ENCODE results near the gene CALHM4. TPM values are rescaled to one million over a fixed set of nuclear protein-coding genes. Genes with fewer than 3 reads are reported as not detected.
A peak's percentile ranks its signal among the peaks of the same experiment; 100 is the strongest.

CALHM4 gene, protein sequence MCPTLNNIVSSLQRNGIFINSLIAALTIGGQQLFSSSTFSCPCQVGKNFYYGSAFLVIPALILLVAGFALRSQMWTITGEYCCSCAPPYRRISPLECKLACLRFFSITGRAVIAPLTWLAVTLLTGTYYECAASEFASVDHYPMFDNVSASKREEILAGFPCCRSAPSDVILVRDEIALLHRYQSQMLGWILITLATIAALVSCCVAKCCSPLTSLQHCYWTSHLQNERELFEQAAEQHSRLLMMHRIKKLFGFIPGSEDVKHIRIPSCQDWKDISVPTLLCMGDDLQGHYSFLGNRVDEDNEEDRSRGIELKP
- 10 to 100 TPM in 1 of 4 donors, 1 to 10 TPM in 2, not detected in 1; 1.8 to 12.5 (median 2.6) TPM for total RNA-seq

DNA sequence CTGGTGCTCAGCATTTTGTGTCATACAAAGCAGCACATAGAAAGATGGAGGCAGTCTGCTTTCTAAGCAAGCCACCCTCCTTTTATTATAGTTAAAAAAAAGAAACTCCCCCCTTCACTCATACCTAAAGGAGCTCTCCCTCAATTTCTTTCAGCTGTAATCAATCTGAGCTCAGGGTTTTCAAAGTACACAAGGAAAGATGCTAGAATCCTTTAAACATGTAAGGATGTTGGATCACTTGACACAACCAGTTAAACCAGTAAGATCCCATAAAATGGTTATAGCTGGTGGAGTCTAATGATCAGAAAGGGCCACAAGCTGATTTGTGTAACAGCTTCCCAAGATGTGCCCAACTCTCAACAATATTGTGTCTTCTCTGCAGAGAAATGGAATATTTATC, at the start of gene CALHM4:
Gene CALHM4, plus strand, starts transcription at position 301 of the 400 bp plus-strand sequence. Its CDS starts 43 bp downstream, at position 344.
- TF ChIP-seq POLR2A (IDR thresholded peaks at IDR 0.05) (no peak), POLR2AphosphoS5 (IDR thresholded peaks at IDR 0.05) (no peak), EP300 (IDR thresholded peaks at IDR 0.05) (no peak)
- TF ChIP-seq, protein P1, sequence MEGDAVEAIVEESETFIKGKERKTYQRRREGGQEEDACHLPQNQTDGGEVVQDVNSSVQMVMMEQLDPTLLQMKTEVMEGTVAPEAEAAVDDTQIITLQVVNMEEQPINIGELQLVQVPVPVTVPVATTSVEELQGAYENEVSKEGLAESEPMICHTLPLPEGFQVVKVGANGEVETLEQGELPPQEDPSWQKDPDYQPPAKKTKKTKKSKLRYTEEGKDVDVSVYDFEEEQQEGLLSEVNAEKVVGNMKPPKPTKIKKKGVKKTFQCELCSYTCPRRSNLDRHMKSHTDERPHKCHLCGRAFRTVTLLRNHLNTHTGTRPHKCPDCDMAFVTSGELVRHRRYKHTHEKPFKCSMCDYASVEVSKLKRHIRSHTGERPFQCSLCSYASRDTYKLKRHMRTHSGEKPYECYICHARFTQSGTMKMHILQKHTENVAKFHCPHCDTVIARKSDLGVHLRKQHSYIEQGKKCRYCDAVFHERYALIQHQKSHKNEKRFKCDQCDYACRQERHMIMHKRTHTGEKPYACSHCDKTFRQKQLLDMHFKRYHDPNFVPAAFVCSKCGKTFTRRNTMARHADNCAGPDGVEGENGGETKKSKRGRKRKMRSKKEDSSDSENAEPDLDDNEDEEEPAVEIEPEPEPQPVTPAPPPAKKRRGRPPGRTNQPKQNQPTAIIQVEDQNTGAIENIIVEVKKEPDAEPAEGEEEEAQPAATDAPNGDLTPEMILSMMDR (IDR thresholded peaks at IDR 0.05), result no peak
- no peaks in the 10 kb centered on the region for H3K9me3 ChIP-seq
- H3K27ac ChIP-seq, result no peak within 1 kb of the TSS
- DNase-seq (ENCODE audit: low spot score in 2 of 2), result no peak
- no peaks in the 10 kb centered on the region for H3K36me3 ChIP-seq
- H3K27me3 ChIP-seq, result no peaks in the 10 kb centered on the region
- H3K4me3 ChIP-seq, result no peak within 1 kb of the TSS
- H3K4me1 ChIP-seq, result no peaks in the 10 kb centered on the region

DNA sequence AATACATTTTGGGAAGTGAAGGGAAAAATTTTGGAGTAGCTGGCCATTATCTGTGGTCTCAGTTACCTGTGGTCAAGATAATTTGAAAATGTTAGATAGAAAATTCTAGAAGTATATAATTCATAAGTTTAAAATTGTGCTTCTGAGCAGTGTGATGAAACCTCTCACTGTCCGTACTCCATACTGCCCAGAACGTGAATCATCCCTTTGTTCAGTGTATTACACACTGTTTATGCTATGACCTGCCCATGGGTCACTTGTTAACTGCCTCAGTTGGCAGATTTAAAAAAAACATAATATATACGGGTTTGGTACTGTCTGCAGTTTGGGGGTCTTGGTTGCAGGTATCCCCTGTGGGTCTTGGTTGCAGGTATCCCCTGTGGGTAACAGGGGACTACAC, 46.2 kb upstream of the CALHM4 start:
- no peak overlapping the region for H3K27ac ChIP-seq
- TF ChIP-seq EP300 (IDR thresholded peaks at IDR 0.05), result no peak
- no peak for TF ChIP-seq POLR2AphosphoS5 (IDR thresholded peaks at IDR 0.05)
- TF ChIP-seq, protein P1 (IDR thresholded peaks at IDR 0.05), result no peak
- no peak for TF ChIP-seq POLR2A (IDR thresholded peaks at IDR 0.05)
- no peaks in the 10 kb centered on the region for H3K36me3 ChIP-seq
- H3K9me3 ChIP-seq, result no peaks in the 10 kb centered on the region
- no peaks in the 10 kb centered on the region for H3K4me1 ChIP-seq
- no peak overlapping the region for H3K4me3 ChIP-seq
- no peak for DNase-seq (ENCODE audit: low spot score in 2 of 2)
- no peaks in the 10 kb centered on the region for H3K27me3 ChIP-seq
- 95% methylated on average over 3 of the region's 3 CpGs for WGBS

DNA sequence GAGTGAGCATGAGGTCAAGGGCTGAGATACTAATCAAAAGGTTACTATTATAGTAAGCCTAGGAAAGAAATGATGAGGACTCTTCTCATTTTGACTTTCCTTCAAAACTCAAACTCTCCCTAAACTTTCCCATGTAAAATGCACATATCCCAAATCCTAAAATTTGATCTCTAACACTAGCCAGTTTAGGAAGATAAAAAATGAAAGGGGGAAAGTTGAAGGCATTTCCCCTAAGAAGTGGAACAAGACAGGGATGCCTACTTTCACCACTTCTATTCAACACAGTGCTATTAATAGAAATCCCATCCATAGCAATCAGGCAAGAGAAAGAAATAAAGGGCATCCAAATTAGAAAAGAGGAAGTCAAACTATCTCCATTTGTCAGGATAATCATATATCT, 45.0 kb upstream of the CALHM4 start:
- no peak overlapping the region for H3K4me3 ChIP-seq
- TF ChIP-seq POLR2A (IDR thresholded peaks at IDR 0.05) (no peak), POLR2AphosphoS5 (IDR thresholded peaks at IDR 0.05) (no peak), EP300 (IDR thresholded peaks at IDR 0.05) (no peak)
- TF ChIP-seq, protein P1 (IDR thresholded peaks at IDR 0.05), result no peak
- DNase-seq (ENCODE audit: low spot score in 2 of 2), result no peak
- no peaks in the 10 kb centered on the region for H3K4me1 ChIP-seq
- H3K27me3 ChIP-seq, result no peaks in the 10 kb centered on the region
- no peaks in the 10 kb centered on the region for H3K9me3 ChIP-seq
- H3K36me3 ChIP-seq, result no peaks in the 10 kb centered on the region
- no peak overlapping the region for H3K27ac ChIP-seq

DNA sequence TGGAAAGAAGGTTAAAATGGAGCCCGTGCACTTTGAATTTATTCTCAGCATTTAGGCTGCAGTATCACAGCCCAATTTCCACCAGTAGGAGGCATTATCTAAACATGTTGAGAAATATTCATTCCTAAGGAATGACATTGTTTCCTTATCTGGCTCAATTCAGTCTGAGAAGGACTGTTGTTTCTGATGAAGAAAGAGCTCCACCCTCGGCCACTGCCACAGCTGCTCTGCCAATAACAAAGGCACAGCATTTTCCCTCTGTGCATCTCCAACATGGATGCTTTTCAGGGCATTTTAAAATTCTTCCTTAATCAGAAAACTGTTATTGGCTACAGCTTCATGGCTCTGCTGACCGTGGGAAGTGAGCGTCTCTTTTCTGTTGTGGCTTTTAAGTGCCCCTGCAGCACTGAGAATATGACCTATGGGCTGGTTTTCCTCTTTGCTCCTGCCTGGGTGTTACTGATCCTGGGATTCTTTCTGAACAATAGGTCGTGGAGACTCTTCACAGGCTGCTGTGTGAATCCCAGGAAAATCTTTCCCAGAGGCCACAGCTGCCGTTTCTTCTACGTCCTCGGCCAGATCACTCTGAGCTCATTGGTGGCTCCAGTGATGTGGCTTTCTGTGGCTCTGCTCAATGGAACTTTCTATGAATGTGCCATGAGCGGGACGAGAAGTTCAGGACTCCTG, 42.0 kb upstream of the CALHM4 start, which contains the start of gene CALHM5:
Gene CALHM5, plus strand, starts transcription at position 216 of the 687 bp plus-strand sequence. Its CDS starts 58 bp downstream, at position 274.
- Histone ChIP-seq H3K9me3 (no peaks in the 10 kb centered on the region), H3K4me1 (no peaks in the 10 kb centered on the region), H3K27ac (peak within 1 kb of the TSS; percentile 88), H3K4me3 (peak within 1 kb of the TSS; percentile 33), H3K27me3 (no peaks in the 10 kb centered on the region), H3K36me3 (no peaks in the 10 kb centered on the region)
- DNase-seq (ENCODE audit: low spot score in 2 of 2), result no peak
- TF ChIP-seq, protein P1 (IDR thresholded peaks at IDR 0.05), result peak; percentile 13 to 41
- no peak for TF ChIP-seq EP300 (IDR thresholded peaks at IDR 0.05)
- TF ChIP-seq POLR2AphosphoS5 (IDR thresholded peaks at IDR 0.05), result peak in 2 of 3 donors; percentile 5 to 40
- no peak for TF ChIP-seq POLR2A (IDR thresholded peaks at IDR 0.05)
- 52% methylated on average over 10 of the region's 10 CpGs for WGBS

DNA sequence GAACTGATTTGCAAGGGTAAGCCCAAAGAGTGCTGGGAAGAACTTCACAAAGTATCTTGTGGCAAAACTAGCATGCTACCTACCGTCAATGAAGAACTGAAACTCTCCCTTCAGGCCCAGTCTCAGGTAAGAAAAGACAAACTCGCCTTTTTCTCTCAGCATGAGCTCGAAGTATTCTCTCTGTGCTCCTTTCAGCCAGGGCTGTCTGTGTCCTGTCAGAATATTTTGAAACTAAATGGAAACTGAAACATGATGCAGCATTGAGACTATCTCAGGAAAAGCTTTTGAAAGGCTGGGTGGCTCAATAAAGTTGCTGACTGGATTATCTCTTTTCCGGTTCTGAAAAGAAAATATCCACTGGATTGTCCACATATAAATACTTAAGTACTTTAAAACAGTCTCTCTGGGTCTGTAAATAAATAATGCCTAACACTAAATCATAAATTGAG, 41.4 kb upstream of the CALHM4 start:
- Histone ChIP-seq H3K9me3 (no peaks in the 10 kb centered on the region), H3K36me3 (no peaks in the 10 kb centered on the region), H3K4me1 (no peaks in the 10 kb centered on the region), H3K4me3 (peak overlapping the region; percentile 33), H3K27me3 (no peaks in the 10 kb centered on the region), H3K27ac (peak overlapping the region; percentile 88)
- 49% methylated on average over 4 of the region's 4 CpGs for WGBS
- TF ChIP-seq, protein P1 (IDR thresholded peaks at IDR 0.05), result no peak
- no peak for TF ChIP-seq POLR2AphosphoS5 (IDR thresholded peaks at IDR 0.05)
- TF ChIP-seq EP300 (IDR thresholded peaks at IDR 0.05), result no peak
- TF ChIP-seq POLR2A (IDR thresholded peaks at IDR 0.05), result no peak
- DNase-seq (ENCODE audit: low spot score in 2 of 2), result no peak
